Lower lobe of right lung (tissue), 2 donors: ENCODE measurements around the gene VPS37D. TPM values are rescaled to one million over a fixed set of nuclear protein-coding genes. Genes with fewer than 3 reads are reported as not detected.

ENCODE experiments used
- ATAC-seq, 2 donors: fragments of 200-7000 bp; cut with Tn5 transposase; one replicate each; pipeline ENCODE4 v1.9.1; 2020 to 2022; ENCODE audit warnings: mild to moderate bottlenecking in 2 of 2, moderate library complexity in 2 of 2
- DNase-seq: peaks from one replicate; pipeline ENCODE4 v3.0.0-alpha.2; 2020
- H3K27ac ChIP-seq: fragments of 200-600 bp; one replicate; pipeline ENCODE4 v1.8.0; 2022
- H3K27me3 ChIP-seq: fragments of 200-600 bp; one replicate; pipeline ENCODE4 v1.8.0; 2022; ENCODE audit warnings: low read depth
- H3K36me3 ChIP-seq: fragments of 200-600 bp; one replicate; pipeline ENCODE4 v1.8.0; 2022; ENCODE audit warnings: mild to moderate bottlenecking
- H3K4me1 ChIP-seq: fragments of 200-600 bp; one replicate; pipeline ENCODE4 v1.8.0; 2022
- H3K4me3 ChIP-seq: fragments of 200-600 bp; one replicate; pipeline ENCODE4 v1.8.0; 2022; ENCODE audit warnings: mild to moderate bottlenecking
- H3K9me3 ChIP-seq: fragments of 200-600 bp; one replicate; pipeline ENCODE4 v1.8.0; 2022
- intact Hi-C: fragments of 100-400 bp; cut with DNase I; formaldehyde crosslinking; loops from one replicate; pipeline ENCODE4 v1.11.0; 2022
- total RNA-seq: library from RNA; stranded (reverse); fragmentation: NEBNext Ultra II Directional; extraction: Animal tissue kit (Norgen Biotek cat#: 25700); gene quantifications from one replicate; pipeline ENCODE4 v1.2.1, GENCODE V29; 2021
- TF ChIP-seq, protein P1 (sequence below): fragments of 200-600 bp; IDR thresholded peaks from one replicate; pipeline ENCODE4 v1.8.0; 2022; ENCODE audit warnings: antibody characterized with exemption, mild to moderate bottlenecking
- donor health status: DM: no; HTN: yes; CAD: no; lungs with severe emphysema.

VPS37D gene
- total RNA-seq, 1 donor from 2014 or later, result 1.3 TPM

DNA sequence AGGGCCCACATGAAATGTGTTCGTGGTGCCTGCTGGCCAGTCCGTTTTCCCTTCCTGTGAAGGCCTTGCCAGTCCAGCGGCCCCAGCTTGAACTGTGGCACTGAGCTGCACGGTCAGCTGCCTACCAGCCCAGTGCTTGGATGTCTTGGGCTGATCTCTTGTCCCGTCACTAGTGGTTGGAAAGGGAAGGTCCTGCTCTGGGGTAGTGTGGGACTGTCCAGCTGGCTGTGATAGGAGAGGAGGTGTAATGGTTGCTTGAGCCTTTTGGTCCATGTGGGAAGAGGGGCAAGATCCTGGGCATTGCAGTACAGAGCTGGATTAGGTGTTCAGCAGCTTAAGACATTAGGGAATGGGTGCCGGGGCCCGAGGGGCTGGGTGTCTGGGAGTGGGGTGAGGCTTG, 30.8 kb downstream of the VPS37D start:
- ATAC-seq (no peak), DNase-seq (no peak)
- TF ChIP-seq, protein P1, sequence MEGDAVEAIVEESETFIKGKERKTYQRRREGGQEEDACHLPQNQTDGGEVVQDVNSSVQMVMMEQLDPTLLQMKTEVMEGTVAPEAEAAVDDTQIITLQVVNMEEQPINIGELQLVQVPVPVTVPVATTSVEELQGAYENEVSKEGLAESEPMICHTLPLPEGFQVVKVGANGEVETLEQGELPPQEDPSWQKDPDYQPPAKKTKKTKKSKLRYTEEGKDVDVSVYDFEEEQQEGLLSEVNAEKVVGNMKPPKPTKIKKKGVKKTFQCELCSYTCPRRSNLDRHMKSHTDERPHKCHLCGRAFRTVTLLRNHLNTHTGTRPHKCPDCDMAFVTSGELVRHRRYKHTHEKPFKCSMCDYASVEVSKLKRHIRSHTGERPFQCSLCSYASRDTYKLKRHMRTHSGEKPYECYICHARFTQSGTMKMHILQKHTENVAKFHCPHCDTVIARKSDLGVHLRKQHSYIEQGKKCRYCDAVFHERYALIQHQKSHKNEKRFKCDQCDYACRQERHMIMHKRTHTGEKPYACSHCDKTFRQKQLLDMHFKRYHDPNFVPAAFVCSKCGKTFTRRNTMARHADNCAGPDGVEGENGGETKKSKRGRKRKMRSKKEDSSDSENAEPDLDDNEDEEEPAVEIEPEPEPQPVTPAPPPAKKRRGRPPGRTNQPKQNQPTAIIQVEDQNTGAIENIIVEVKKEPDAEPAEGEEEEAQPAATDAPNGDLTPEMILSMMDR, result no peak
- intact Hi-C loops, result no loop called here
- no peak overlapping the region for H3K27ac ChIP-seq
- no peak overlapping the region for H3K4me3 ChIP-seq
- no peaks in the 10 kb centered on the region for H3K4me1 ChIP-seq
- no peaks in the 10 kb centered on the region for H3K9me3 ChIP-seq
- peaks cover 64% of the 10 kb centered on the region for H3K36me3 ChIP-seq
- H3K27me3 ChIP-seq, result no peaks in the 10 kb centered on the region

DNA sequence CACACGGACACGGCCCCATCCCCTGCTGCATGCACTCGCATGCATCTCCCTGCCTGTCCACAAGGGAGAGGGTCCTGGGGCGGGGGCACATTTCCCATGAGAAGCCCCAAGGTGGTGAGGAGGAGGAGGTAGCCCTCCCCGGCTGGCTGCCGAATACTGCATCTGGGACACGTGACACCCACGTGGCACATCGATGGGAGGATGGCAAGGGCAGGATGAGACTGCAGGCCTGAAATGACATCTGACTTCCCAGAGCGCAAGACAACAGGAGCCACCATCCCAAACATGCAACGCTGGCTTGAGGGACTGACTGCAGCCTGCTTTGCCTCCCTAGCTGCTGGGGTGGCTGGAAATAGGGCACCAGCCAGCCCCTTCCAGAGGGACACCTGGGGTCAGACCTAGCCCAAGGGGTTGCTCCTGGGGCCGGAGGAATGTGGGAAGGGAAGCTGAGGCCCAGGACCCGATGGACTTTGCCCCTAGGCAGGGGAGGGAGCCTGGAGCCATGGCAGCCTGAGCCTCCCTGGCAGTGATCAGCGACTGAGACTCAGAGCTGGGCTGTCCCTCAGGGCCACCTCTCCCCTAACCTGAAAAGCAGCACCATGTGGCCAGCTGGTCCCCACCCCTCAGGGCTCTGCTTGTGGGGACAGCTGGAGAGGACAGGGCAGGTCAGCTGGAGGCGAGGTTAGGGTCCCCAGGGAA, 31.9 kb downstream of the VPS37D start:
- no peaks in the 10 kb centered on the region for H3K9me3 ChIP-seq
- peaks cover 53% of the 10 kb centered on the region for H3K36me3 ChIP-seq

GRCh38 chr7:73700069-73700423, 32.4 kb downstream of the VPS37D start:
- Histone ChIP-seq H3K36me3 (peaks cover 48% of the 10 kb centered on the region), H3K9me3 (no peaks in the 10 kb centered on the region), H3K27ac (no peak overlapping the region), H3K4me1 (peaks cover 10% of the 10 kb centered on the region), H3K27me3 (no peaks in the 10 kb centered on the region), H3K4me3 (no peak overlapping the region)
- ATAC-seq (no peak), DNase-seq (no peak)
- intact Hi-C loops, result no loop called here
- TF ChIP-seq, protein P1, result no peak

More for the DNA sequence above, 31.9 kb downstream of the VPS37D start:
- Histone ChIP-seq H3K4me1 (peaks cover 6% of the 10 kb centered on the region), H3K27me3 (no peaks in the 10 kb centered on the region), H3K4me3 (no peak overlapping the region), H3K27ac (no peak overlapping the region)
- no peak for DNase-seq
- ATAC-seq, result no peak
- intact Hi-C loops, result no loop called here
- TF ChIP-seq, protein P1, result no peak

- H3K36me3 ChIP-seq, result peaks cover 42% of the 10 kb centered on the region
- DNase-seq (no peak), ATAC-seq (no peak)
Measured at GRCh38 chr7:73700581-73701134, 33.0 kb downstream of the VPS37D start.

GRCh38 chr7:73701357-73701995, 33.8 kb downstream of the VPS37D start:
- peaks cover 17% of the 10 kb centered on the region for H3K4me1 ChIP-seq
- peaks cover 34% of the 10 kb centered on the region for H3K36me3 ChIP-seq
- ATAC-seq (peak in 1 of 2 donors; percentile 28), DNase-seq (no peak)
- H3K27me3 ChIP-seq, result no peaks in the 10 kb centered on the region
- intact Hi-C loops, result no loop called here
- H3K9me3 ChIP-seq, result no peaks in the 10 kb centered on the region
- H3K4me3 ChIP-seq, result no peak overlapping the region
- H3K27ac ChIP-seq, result no peak overlapping the region
- TF ChIP-seq, protein P1, result peak; percentile 54

More at GRCh38 chr7:73700581-73701134, 33.0 kb downstream of the VPS37D start:
- H3K27me3 ChIP-seq, result no peaks in the 10 kb centered on the region
- no peak overlapping the region for H3K27ac ChIP-seq
- TF ChIP-seq, protein P1, result no peak
- intact Hi-C loops, result no loop called here
- H3K9me3 ChIP-seq, result no peaks in the 10 kb centered on the region
- peaks cover 16% of the 10 kb centered on the region for H3K4me1 ChIP-seq
- H3K4me3 ChIP-seq, result no peak overlapping the region
